GM12891 (cell line): ENCODE data around the gene BMP5.

Experiments used
- DNase-seq: peaks from one replicate; pipeline ENCODE4 v3.0.0; 2011; ENCODE audit warnings: low spot score; ENCODE audit not compliant: insufficient read length
- FAIRE-seq: peaks from 2 replicates; lab custom pipeline; 2011; peaks lifted over from hg19 to GRCh38; lab: Jason Lieb, UNC
- PAX5 ChIP-seq: IDR thresholded peaks from 2 replicates; pipeline ENCODE4 v1.6.1; 2011; ENCODE audit warnings: low read length, moderate library complexity, mild to moderate bottlenecking; ENCODE audit not compliant: insufficient read depth, severe bottlenecking
- POLR2A ChIP-seq: IDR thresholded peaks from 2 replicates; pipeline ENCODE4 v1.6.1; 2011; ENCODE audit warnings: low read depth, low read length, control low read depth
- POLR2AphosphoS5 ChIP-seq: IDR thresholded peaks from 2 replicates; pipeline ENCODE4 v1.6.1; 2011; ENCODE audit warnings: low read depth, low read length, control low read depth
- POU2F2 ChIP-seq: IDR thresholded peaks from 2 replicates; pipeline ENCODE4 v1.6.1; 2011; ENCODE audit warnings: low read depth, mild to moderate bottlenecking, control low read depth, low read length, moderate library complexity
- SPI1 ChIP-seq: IDR thresholded peaks from 2 replicates; pipeline ENCODE4 v1.6.1; 2011; ENCODE audit warnings: low read depth, low read length, control low read depth
- TAF1 ChIP-seq: IDR thresholded peaks from 2 replicates; pipeline ENCODE4 v1.6.1; 2011; ENCODE audit warnings: low read depth, low read length, control low read depth

BMP5 gene

GRCh38 chr6:55774286-55775028 is 100.9 kb downstream of the BMP5 start:
- FAIRE-seq (no peak), DNase-seq (no peak)
- TF ChIP-seq POLR2AphosphoS5 = no peak
- no peak for TF ChIP-seq POLR2A
- no peak for TF ChIP-seq PAX5
- no peak for TF ChIP-seq POU2F2
- no peak for TF ChIP-seq SPI1
- no peak for TF ChIP-seq TAF1

GRCh38 chr6:55773620-55774216 is 101.7 kb downstream of the BMP5 start:
- TF ChIP-seq POU2F2 (no peak), TAF1 (no peak), POLR2A (no peak), SPI1 (no peak), POLR2AphosphoS5 (no peak), PAX5 (no peak)
- no peak for FAIRE-seq

GRCh38 chr6:55772730-55773129 is 102.7 kb downstream of the BMP5 start:
- TF ChIP-seq SPI1 (no peak), TAF1 (no peak), POU2F2 (no peak), POLR2AphosphoS5 (no peak), PAX5 (no peak), POLR2A (no peak)
- DNase-seq = no peak
- FAIRE-seq = no peak

More at GRCh38 chr6:55773620-55774216, 101.7 kb downstream of the BMP5 start:
- no peak for DNase-seq

GRCh38 chr6:55759536-55759935 is 115.9 kb downstream of the BMP5 start:
- no peak for TF ChIP-seq SPI1
- TF ChIP-seq POLR2AphosphoS5 = no peak
- no peak for TF ChIP-seq POLR2A
- no peak for TF ChIP-seq PAX5
- TF ChIP-seq TAF1 = no peak
- no peak for TF ChIP-seq POU2F2
- no peak for DNase-seq
- FAIRE-seq = no peak

- FAIRE-seq (no peak), DNase-seq (no peak)
- TF ChIP-seq POLR2AphosphoS5 = no peak
Observed at GRCh38 chr6:55758156-55758937, 117.0 kb downstream of the BMP5 start.

GRCh38 chr6:55756531-55757031 is 118.8 kb downstream of the BMP5 start:
- DNase-seq (no peak), FAIRE-seq (no peak)
- no peak for TF ChIP-seq POLR2AphosphoS5

- no peak for FAIRE-seq
- TF ChIP-seq POLR2AphosphoS5 (no peak), TAF1 (no peak), PAX5 (no peak)
- DNase-seq = no peak
Observed at GRCh38 chr6:55748880-55749279, 126.5 kb downstream of the BMP5 start.

- DNase-seq (no peak), FAIRE-seq (no peak)
- TF ChIP-seq POLR2A (no peak), SPI1 (no peak), PAX5 (no peak), POU2F2 (no peak), TAF1 (no peak), POLR2AphosphoS5 (no peak)
Observed at GRCh38 chr6:55746473-55746872, 128.9 kb downstream of the BMP5 start.

- FAIRE-seq (no peak), DNase-seq (no peak)
- TF ChIP-seq PAX5 = no peak
- no peak for TF ChIP-seq SPI1
- TF ChIP-seq POLR2A = no peak
- no peak for TF ChIP-seq POU2F2
- TF ChIP-seq POLR2AphosphoS5 = no peak
- no peak for TF ChIP-seq TAF1
Observed at GRCh38 chr6:55734256-55734655, 141.1 kb downstream of the BMP5 start.

GRCh38 chr6:55729665-55730064 is 145.7 kb downstream of the BMP5 start:
- TF ChIP-seq TAF1 = no peak
- TF ChIP-seq POLR2A = no peak
- TF ChIP-seq POLR2AphosphoS5 = no peak
- TF ChIP-seq POU2F2 = no peak
- no peak for TF ChIP-seq PAX5
- TF ChIP-seq SPI1 = no peak
- no peak for DNase-seq
- no peak for FAIRE-seq
